GM19463 (cell line): ENCODE data around the gene DLEC1.
"Not testable (repeated sequence)": the region's sequence is repeated elsewhere in the genome, so short reads cannot be mapped to it uniquely, and the experiment has no call there.

Source experiments
- ATAC-seq: cut with Tn5 transposase; IDR thresholded peaks from one replicate; pipeline ENCODE4 v1.9.1; 2021; ENCODE audit warnings: mild to moderate bottlenecking, moderate library complexity; ENCODE audit not compliant: unreplicated experiment

The DLEC1 gene

DNA sequence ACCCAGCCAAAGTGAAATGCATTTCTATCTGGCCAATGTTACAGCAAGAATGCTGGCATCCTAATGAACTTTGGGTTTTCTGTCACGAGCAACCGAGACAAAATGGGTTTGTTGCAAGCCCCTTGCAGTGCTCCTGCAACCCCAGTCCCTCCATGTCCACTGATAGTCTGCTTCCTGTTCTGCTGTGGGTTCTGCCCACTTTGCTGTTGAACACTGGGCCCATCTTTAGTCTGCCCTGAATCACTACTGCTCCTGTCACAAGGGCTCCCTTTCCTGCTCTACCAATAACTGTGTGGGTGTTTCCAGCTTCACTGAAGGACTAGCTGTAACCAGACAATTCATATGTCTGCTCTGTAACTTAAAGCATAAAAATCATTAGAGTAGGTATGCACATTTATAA lies 113.6 kb downstream of the DLEC1 start:
- no peak for ATAC-seq

DNA sequence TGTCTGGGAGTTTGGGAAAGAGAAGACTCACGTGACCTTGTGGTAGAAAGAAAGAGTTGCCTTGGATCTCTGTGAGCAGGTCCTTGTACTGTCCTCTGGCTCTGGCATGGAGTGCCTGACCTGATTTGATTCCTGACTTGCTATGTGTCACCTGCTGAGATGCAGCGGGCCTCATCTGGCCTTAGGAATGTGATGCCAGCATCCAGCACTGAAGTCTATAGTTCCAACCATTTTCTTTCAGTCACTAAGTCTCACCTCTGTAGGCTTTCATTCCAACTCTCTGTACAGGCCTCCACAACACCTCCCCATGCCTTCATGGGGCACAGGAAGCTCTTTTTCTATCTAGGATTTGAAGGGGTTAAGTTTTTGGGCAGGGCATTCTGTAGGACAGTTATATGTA lies 114.2 kb downstream of the DLEC1 start:
- ATAC-seq, result no peak

DNA sequence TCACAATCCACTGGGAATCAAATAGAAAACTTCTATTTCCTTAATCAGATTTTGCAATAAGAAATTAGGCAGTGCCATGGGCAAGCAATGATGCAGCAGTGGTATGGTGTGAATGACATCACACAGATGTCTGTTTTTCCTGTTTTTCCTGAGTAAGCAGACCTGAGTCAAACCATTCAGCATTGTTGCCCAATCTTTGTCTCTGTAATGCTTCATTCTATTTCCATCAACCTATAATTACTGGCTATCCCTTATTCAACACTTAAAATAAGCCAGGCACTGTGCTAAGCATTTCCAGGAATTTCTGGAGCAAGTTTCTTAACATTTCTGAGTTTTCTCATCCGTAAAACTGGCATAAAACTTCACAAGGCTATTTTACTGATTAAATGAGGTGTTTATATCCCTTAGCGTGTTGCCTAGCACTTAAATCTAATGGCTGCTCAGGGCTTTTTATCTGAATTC lies 115.1 kb downstream of the DLEC1 start:
- ATAC-seq, result no peak

DNA sequence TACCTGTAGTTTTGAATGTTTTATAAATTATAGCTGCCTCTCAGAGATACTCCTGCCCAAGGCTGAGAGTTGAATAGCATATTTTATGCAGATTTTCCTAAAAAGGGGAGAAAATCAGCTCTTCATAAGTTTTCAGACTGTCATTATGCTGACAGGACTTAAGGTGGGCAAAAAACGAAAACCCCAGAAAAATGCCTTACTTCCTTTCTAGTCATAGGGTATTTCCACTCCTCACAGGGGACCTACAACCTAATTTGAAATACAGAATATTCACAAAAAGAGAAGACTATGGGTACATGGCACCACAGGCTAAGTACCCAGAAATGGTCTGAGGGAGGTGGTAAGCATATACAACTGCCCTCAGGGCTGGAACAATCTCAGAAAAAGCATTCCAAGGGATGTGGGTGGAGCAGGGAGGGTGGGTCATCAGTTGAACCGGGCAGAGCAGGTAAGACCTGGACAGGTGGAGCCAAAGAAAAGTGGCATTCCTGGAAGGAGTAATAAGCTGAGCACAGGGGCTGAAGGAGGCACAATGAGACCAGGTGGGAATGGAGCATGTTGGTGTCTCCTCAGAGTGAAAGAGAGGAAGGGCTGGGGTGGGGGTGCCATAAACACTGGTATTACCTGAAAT lies 115.7 kb downstream of the DLEC1 start:
- no peak for ATAC-seq

DNA sequence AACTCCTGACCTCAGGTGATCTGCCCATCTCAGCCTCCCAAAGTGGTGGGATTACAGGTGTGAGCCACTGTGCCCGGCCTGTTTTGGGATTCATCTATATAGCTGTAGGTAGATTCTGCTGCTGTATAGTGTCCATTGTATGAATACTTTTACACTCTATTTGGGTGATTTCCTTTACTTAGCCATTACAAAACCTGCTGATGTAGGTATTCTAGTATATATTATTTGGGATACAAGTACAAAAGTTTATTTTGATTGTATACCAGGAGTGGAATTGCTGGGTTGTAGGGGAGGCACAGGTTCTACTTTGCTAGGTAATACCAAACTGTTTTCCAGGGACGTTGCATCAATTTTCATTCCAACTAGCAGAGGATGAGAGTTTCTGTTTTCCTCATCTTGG lies 116.8 kb downstream of the DLEC1 start:
- ATAC-seq, result no peak

DNA sequence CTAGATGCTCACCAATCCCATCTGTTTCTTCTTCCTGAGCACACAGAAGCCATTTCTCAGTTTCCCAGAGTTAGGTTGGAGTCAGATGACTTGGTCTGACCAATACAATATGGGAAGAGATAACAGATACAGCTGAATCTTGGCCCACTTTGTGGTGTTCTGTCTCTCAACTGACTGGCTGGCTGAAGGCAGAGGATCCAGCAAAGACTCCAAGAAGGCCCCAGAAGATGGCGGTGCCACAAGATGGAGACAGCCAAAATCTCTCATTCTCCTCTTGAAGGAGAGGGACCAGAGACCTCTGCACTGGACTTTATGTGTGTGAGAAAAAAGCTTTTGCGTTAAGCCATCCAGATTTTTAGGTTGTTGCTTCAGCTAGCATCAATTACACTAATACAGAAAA lies 118.1 kb downstream of the DLEC1 start:
- ATAC-seq, result no peak

DNA sequence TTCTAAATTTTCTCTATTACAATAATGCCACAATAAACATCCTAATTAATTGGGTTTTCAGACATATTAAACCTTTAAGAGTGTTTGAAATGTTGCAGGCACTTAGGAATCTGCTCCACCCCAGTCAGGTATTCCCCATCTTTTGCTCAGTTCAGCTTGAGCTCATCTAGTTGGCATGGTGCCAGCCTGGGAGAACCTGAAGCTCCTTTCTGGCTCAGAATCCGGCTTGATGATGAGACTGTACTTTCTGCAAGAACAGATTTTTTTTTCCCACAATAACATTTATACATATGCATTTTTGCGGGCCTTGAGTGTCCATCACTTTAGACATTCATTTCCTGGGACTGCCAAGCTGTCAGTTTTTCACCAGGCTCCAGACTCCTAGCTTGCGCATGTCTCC lies 118.6 kb downstream of the DLEC1 start:
- no peak for ATAC-seq

DNA sequence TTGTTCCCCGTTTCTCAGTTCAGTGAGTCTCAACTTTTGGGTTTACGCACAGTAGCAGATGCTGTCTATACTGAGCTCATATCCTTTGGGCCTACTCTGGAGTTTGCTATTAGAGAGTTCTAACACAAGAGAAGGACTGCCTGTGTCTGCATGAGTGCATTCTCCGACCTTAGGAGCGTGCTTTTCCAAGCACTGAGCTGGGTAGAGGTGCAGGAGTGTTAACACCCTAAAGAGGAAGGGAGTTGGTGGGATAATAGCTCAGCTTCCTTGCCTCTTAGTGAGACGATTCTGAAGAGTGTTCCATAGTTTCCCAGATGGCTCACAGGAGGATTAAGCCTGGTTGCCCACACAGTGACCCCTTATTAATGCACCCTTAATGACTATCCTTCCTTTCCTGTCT lies 119.5 kb downstream of the DLEC1 start:
- no peak for ATAC-seq

DNA sequence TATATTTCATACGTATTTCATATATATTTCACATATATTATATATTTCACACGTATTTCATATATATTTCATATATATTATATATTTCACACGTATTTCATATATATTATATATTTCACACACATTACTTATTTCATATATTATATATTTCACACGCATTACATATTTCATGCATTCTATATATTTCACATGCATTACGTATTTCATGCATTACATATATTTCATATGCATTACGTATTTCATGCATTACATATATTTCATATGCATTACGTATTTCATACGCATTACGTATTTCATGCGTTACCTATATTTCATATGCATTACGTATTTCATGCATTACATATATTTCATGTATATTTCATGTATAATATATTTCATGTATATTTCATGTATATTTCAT lies 121.7 kb downstream of the DLEC1 start:
- not testable (repeated sequence) for ATAC-seq

DNA sequence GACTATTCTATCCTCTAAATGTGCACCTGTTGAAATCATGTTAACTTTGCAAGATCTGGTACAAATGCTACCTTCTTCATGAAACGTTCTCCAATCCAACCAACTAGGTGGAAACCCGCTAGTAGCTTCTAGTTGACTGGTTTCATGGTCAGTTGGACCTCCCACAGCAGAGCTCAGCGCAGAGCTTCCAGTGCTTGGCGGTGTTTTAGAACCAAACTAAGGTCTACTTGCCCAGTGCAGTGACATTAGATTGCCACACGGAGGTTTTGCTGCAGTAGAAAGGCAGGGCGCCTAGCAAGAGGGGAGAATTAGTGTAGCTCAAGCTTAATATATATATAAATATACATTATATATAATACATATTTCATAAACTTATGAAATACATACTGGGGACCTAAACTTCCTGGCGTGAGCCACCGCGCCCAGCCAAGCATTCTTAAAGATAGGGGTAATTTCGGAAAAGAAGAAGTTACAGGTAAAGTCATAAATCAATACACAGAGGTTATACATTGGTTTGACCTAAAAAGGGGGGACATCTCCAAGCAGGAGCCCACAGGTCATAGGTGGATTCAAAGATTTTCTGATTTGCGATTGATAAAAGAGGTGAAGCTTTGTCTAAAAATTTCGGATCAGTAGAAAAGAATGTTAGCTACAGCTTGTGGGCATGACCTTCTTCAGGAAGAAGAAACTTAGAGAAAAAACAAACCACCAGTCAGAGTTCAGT lies 124.3 kb downstream of the DLEC1 start:
- no peak for ATAC-seq

DNA sequence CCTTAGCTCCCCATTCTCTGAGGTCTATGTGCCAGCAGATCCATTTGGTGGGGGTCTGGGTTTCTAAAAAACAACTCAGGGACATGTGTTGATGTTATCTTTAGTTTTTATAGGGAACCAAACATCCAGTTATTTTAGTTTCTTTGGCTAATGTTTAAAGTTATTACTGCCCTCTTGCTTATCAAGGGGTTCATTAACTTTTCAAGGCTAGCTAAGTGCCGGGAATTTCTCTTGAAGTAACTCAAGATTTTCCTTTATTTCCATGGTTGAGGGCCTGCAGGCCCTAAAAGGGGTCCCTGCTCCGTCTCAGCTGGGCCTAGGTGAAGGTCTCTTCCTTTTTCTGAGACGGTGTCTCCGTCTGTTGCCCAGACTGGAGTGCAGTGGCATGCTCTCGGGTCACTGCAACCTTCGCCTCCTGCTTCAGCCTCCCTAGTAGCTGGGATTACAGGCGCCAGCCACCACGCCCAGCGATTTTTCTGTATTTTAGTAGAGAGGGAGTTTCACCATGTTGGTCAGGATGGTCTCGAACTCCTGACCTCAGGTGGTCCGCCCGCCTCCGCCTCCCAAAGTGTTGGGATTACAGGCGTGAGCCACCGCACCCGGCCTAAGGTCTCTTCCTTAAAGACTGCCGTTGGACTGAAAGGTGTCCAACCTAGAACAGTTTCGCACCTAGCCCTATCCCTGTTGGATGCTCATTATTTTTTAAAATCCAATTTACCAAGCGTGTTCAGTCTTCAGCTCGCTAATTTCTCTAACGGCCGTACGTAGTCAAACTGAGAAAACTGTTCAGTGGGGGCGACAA lies 125.0 kb downstream of the DLEC1 start:
- ATAC-seq, result no peak

DNA sequence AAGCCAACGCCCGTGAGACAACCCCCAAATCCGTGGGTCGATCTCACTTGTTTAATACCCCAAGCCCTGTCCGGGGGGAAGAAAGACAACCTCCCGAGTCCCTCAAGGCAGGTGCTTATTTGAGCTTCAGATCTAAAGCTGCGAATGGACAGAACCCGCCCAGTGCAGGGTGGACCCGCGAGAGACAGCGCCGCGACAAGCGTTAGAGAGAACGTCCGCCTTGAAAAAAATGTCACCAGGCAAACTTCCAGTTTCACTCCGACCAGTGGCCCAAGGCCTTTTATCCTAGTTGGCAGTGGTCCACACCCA lies 125.6 kb downstream of the DLEC1 start:
- no peak for ATAC-seq

DNA sequence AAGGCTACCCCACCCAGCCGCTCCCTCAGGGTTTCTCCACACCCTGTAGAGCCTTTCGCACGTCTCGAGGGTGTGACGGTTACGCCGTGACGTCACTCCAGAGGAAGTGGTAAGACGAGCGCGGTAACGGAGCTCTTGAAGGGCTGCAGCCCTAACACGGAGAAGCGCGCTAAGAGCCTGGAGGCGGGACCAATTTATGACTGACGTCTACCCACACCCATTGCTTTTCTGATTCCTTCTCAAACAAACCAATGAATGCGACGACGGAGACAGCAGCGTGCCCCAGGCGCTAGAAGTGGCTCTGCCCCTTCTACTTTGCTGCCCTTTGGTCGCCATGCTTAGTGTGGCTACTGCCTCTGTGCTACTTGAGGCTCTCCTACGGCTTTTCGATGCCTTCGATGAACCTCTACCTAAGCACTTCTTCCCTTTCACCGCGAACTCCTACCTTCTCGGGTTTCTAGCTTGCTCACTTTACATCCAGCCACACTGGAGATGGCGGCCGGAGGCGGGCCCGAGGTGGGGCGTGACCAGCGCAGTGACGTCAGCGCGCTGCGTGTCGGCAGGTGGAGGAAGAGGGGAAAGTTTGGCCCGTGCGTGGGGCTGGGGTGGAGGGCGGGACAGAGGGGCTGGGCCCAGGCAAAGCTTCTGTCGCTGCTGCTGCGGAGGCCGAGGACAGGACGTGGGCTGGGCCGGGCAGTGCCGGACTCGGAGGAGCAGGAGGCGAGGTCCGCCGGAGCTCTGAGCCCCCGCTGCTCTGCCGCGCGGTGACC lies 126.1 kb downstream of the DLEC1 start, which contains the start of gene OXSR1:
OXSR1 (plus strand) TSS at position 586 of the 770 bp plus-strand sequence. CDS start 340 bp downstream, outside the sequence.
- peak; percentile 83 for ATAC-seq

DNA sequence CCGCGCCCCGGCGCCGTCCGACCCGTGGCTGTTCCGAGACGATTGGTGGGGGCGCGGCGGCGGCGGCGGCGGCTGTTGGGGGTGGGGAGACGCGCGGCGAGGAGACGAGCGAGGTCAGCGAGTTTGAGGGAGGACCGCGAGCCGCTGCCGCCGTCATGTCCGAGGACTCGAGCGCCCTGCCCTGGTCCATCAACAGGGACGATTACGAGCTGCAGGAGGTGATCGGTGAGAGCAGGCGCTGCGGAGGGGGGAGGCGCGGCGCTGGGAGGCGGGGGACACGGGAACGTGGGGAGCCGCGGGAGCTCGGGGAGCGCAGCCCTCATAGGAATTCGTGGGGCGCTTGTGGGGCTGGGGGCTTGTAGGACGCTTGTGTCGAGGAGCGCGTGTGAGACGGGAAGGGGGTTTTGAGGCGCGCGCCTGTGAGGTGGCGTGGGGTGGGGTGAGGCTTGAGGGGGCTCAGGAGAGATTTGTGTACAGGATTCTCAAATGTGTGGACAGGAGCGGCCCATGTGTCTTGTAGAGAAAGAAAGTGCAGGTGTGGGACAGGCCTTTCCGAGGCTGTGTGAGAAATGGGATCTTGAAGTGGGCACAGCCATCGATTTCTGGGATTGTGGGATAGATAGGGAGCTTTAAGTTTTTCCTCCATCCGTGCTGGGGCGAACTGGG lies 126.8 kb downstream of the DLEC1 start:
- no peak for ATAC-seq

DNA sequence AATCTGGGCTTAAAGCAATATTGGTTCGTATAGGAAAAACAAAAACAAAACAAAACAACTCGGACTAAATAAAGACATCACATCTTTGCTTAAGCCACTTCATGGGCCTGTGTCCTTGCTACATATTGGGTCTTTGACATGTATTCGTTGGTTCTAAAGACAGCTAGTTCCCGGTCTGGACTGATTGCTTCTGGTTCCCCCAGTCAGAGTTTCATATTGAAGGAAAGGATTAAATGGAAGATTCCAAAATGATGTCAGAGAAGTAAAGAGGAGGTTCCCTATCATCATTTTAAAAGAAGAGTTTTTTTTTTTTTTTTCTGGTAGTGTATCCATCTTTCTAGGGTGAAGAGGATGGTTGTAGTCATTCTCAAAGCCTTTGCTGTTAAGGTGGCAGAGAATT lies 128.6 kb downstream of the DLEC1 start:
- ATAC-seq, result no peak

DNA sequence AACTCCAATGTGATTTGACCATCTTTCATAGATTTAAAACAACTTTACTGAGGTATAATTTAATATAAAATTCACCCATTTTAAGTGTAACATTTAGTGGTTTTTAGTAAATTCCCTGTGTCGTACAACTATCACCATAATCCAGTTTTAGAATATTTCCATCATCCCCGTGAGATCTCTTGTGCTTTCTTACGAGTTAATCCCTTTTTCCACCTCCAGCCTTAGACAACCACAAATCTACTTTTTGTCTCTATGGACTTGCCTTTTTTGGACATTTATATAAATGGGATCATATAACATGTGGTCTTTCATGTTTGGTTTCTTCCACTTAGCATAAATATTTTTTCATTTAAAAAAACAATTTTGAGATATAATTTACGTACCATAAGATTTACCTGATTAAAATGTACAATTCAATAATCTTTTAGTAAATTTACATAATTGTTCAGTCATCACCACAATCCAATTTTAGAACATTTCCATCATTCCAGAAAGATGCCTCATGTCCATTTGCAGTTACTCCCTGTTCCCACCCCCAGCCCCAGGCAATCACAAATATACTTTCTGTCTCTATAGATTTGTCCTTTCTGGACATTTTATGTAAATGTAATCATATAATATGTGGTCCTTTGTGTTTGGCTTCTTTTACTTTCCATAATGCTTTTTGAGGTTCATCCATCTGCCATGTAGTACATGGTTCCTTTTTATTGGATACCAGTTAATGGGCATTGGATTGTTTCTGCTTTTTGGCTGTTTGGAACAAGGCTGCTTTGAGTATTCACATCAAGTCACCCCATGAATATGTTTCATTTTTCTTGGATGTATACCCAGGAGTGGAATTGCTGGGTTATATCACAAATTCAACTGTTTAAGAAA lies 129.4 kb downstream of the DLEC1 start:
- ATAC-seq, result no peak

DNA sequence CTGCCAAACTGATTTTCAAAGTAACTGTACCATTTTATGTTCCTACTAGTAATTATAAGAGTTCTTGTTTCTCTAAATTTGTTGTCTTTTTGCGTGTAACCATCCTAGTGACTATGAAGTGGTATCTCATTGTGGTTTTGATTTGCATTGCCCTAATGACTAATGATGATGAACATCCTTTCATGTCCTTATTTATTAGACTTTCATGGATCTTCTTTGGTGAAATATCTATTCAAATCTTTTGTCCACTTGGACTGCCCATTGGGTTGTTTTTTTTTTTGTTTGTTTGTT lies 130.0 kb downstream of the DLEC1 start:
- ATAC-seq, result no peak

DNA sequence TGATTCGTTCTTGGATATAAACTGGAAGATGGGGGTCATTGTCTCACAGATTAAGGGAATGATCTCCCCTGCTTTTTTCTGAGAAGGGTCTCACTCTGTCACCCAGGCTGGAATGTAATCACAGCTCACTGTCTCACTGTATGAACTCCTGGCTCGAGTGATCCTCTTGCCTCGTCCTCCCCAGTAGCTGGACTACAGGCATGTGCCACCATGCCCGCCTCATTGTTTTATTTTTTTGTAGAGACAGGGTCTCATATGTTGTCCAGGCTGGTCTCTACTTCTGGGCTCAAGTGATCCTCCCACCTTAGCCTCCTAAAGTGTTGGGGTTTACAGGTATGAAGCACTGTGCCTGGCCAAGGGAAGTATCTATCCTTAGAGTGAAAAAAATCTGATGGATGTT lies 131.7 kb downstream of the DLEC1 start:
- no peak for ATAC-seq

DNA sequence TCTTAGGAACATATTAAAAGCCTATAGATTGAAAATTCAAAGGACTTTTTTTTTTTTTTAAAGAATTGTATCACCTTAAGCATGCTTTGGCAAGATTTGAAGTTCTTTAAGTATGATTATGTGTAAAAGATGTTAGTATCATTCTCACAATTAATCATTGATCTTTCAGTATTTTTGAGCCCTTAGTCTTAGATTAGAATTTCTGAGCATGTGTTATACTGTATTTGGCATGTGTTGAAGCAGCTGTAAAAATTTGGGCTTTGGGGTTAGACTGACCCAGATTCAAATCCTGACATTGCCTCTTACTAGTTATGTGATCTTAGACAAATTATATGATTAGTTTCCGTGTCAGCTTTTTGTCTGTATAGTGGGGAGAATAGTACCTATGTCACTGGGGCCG lies 132.6 kb downstream of the DLEC1 start:
- no peak for ATAC-seq
